Smooth muscle cell (in vitro differentiated cells): ENCODE data around the gene FMN2. TPM values are rescaled to one million over a fixed set of nuclear protein-coding genes. Genes with fewer than 3 reads are reported as not detected.

Source experiments
- DNase-seq: peaks from one replicate; lab custom pipeline; 2025; ENCODE audit not compliant: unreplicated experiment; lab: John Stamatoyannopoulos, UW
- H2AFZ ChIP-seq: fragments of 200-600 bp; sonication (generic); 2 replicates; pipeline ENCODE4 v1.6.0; 2016; ENCODE audit warnings: antibody characterized with exemption, low read depth, mild to moderate bottlenecking
- H3F3A ChIP-seq: fragments of 200-600 bp; sonication (generic); 2 replicates; pipeline ENCODE4 v1.6.0; 2017; ENCODE audit warnings: antibody characterized with exemption, low read depth
- H3K27ac ChIP-seq: fragments of 200-600 bp; sonication (generic); 2 replicates; pipeline ENCODE4 v1.5.1; 2016; ENCODE audit warnings: low read depth, mild to moderate bottlenecking
- H3K27me3 ChIP-seq: fragments of 200-600 bp; sonication (generic); 2 replicates; pipeline ENCODE4 v1.6.1; 2016; ENCODE audit warnings: low read depth, mild to moderate bottlenecking
- H3K36me3 ChIP-seq: fragments of 200-600 bp; sonication (generic); 2 replicates; pipeline ENCODE4 v1.5.1; 2016; ENCODE audit warnings: low read depth
- H3K4me1 ChIP-seq: fragments of 200-600 bp; sonication (generic); 2 replicates; pipeline ENCODE4 v1.5.1; 2016; ENCODE audit warnings: low read depth
- H3K4me2 ChIP-seq: fragments of 200-600 bp; sonication (generic); 2 replicates; pipeline ENCODE4 v1.6.0; 2016; ENCODE audit warnings: mild to moderate bottlenecking
- H3K4me3 ChIP-seq: fragments of 200-600 bp; sonication (generic); 2 replicates; pipeline ENCODE4 v1.5.1; 2016; ENCODE audit warnings: mild to moderate bottlenecking
- H3K79me2 ChIP-seq: fragments of 200-600 bp; sonication (generic); 2 replicates; pipeline ENCODE4 v1.6.0; 2016; ENCODE audit warnings: low read depth, mild to moderate bottlenecking
- H3K9ac ChIP-seq: fragments of 200-600 bp; sonication (generic); 2 replicates; pipeline ENCODE4 v1.6.0; 2016; ENCODE audit warnings: low read depth
- H3K9me3 ChIP-seq: fragments of 200-600 bp; sonication (generic); replicated peaks from 2 replicates; pipeline ENCODE4 v1.5.1; 2016; ENCODE audit warnings: low read depth
- H4K20me1 ChIP-seq: fragments of 200-600 bp; sonication (generic); 2 replicates; pipeline ENCODE4 v1.6.0; 2016; ENCODE audit warnings: low read depth
- CTCF ChIP-seq: fragments of 200-600 bp; sonication (generic); IDR thresholded peaks from 2 replicates; pipeline ENCODE4 v1.5.1; 2017; ENCODE audit warnings: borderline replicate concordance, mild to moderate bottlenecking, antibody characterized with exemption; ENCODE audit not compliant: insufficient read depth, poor library complexity, severe bottlenecking
- WGBS: methylation state at CpG from one replicate; pipeline ENCODE4 v1.1.7; 2016; ENCODE audit warnings: low lambda C conversion rate; 5-methylcytosine and 5-hydroxymethylcytosine counted together
- polyA plus RNA-seq: library from polyadenylated mRNA; unstranded; fragments of >200 nt; fragmentation: Nextera tagmentation; extraction: Ambion mirVana; gene quantifications from 2 replicates; pipeline ENCODE4 v1.2.1, GENCODE V29; 2016
- total RNA-seq: library from RNA; depleted of rRNA; stranded (reverse); fragments of >200 nt; gene quantifications from 2 replicates; pipeline ENCODE4 v1.2.3, GENCODE V29; 2014

The FMN2 gene
- total and polyA plus RNA-seq, 2 experiments from 2014 or later, result 1.9 to 6.2 TPM

- Histone ChIP-seq H3K9ac (no peak overlapping the region), H3K27ac (no peak overlapping the region), H2AFZ (no peak overlapping the region), H3K4me1 (no peaks in the 10 kb centered on the region), H3K9me3 (no peaks in the 10 kb centered on the region), H3K79me2 (no peaks in the 10 kb centered on the region), H4K20me1 (no peaks in the 10 kb centered on the region), H3K27me3 (no peaks in the 10 kb centered on the region), H3K36me3 (no peaks in the 10 kb centered on the region), H3F3A (no peaks in the 10 kb centered on the region), H3K4me2 (no peak overlapping the region), H3K4me3 (no peak overlapping the region)
- no peak for TF ChIP-seq CTCF
- WGBS, result 91% methylated on average over 9 of the region's 9 CpGs
- no peak for DNase-seq
Measured at GRCh38 chr1:240054109-240054701, 37.5 kb upstream of the FMN2 start.

DNA sequence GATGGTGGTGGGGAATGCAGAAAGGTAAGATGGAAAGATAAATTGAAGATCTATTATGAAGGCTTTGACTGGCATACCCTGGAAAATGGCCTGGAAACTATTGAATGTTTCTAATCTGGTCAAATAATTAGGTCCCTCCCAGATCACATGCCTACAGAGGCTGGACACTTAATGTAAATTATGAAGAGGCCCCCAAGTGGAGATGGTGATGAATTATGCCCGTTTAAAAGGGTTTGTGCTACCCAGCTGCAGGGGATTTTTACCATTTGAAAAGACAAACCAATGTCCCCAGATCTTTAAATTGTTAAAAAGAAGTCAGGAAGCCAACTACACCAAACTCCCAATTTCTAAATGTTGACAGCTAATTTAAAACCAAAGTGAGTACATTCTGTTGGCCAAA lies 35.7 kb upstream of the FMN2 start:
- H3K79me2 ChIP-seq, result no peaks in the 10 kb centered on the region
- H3K27ac ChIP-seq, result no peak overlapping the region
- H4K20me1 ChIP-seq, result no peaks in the 10 kb centered on the region
- no peak overlapping the region for H3K4me3 ChIP-seq
- no peak for TF ChIP-seq CTCF
- WGBS, result 61% methylated on average over 1 of the region's 1 CpG
- H3K9ac ChIP-seq, result no peak overlapping the region
- H3K27me3 ChIP-seq, result no peaks in the 10 kb centered on the region
- no peaks in the 10 kb centered on the region for H3K9me3 ChIP-seq
- no peak for DNase-seq
- H3K4me1 ChIP-seq, result no peaks in the 10 kb centered on the region
- H3K4me2 ChIP-seq, result no peak overlapping the region
- H3F3A ChIP-seq, result no peaks in the 10 kb centered on the region
- no peak overlapping the region for H2AFZ ChIP-seq
- H3K36me3 ChIP-seq, result no peaks in the 10 kb centered on the region

- Histone ChIP-seq H4K20me1 (no peaks in the 10 kb centered on the region), H3F3A (no peaks in the 10 kb centered on the region), H3K79me2 (no peaks in the 10 kb centered on the region), H3K9me3 (no peaks in the 10 kb centered on the region), H3K4me3 (no peak overlapping the region), H2AFZ (no peak overlapping the region), H3K36me3 (no peaks in the 10 kb centered on the region), H3K27ac (no peak overlapping the region), H3K9ac (no peak overlapping the region), H3K4me1 (no peaks in the 10 kb centered on the region), H3K4me2 (no peak overlapping the region), H3K27me3 (no peaks in the 10 kb centered on the region)
- no peak for TF ChIP-seq CTCF
- DNase-seq, result no peak
- WGBS, result 80% methylated on average over 3 of the region's 3 CpGs
Measured at GRCh38 chr1:240056350-240056749, 35.3 kb upstream of the FMN2 start.

GRCh38 chr1:240058049-240058448 lies 33.6 kb upstream of the FMN2 start:
- Histone ChIP-seq H3K4me1 (no peaks in the 10 kb centered on the region), H3K79me2 (no peaks in the 10 kb centered on the region), H3K27ac (no peak overlapping the region), H3K9me3 (no peaks in the 10 kb centered on the region), H3K4me3 (no peak overlapping the region), H3K27me3 (no peaks in the 10 kb centered on the region), H3K4me2 (no peak overlapping the region), H3K36me3 (no peaks in the 10 kb centered on the region), H2AFZ (no peak overlapping the region), H3K9ac (no peak overlapping the region), H4K20me1 (no peaks in the 10 kb centered on the region), H3F3A (no peaks in the 10 kb centered on the region)
- 75% methylated on average over 9 of the region's 9 CpGs for WGBS
- TF ChIP-seq CTCF, result no peak
- no peak for DNase-seq
